ENCODE measurements around the gene LRRK1.

LRRK1 gene

GRCh38 chr15:101004500-101004899 is 85.3 kb downstream of the LRRK1 start:
- DNase-seq (ENCODE audit: low read depth in 2 of 2) = no peak

- no peak for DNase-seq (ENCODE audit: low read depth in 2 of 2)
Observed at GRCh38 chr15:101004986-101005747, 86.0 kb downstream of the LRRK1 start.

- DNase-seq (ENCODE audit: low read depth in 2 of 2) = peak; percentile 59
Observed at GRCh38 chr15:101006931-101007691, 88.0 kb downstream of the LRRK1 start.

- DNase-seq (ENCODE audit: low read depth in 2 of 2) = peak; percentile 27 to 42
Observed at GRCh38 chr15:101008158-101009139, 89.3 kb downstream of the LRRK1 start.

- no peak for DNase-seq (ENCODE audit: low read depth in 2 of 2)
Observed at GRCh38 chr15:101009176-101009575, 90.0 kb downstream of the LRRK1 start.

GRCh38 chr15:101010781-101011180 is 91.6 kb downstream of the LRRK1 start:
- DNase-seq (ENCODE audit: low read depth in 2 of 2) = no peak

DNA sequence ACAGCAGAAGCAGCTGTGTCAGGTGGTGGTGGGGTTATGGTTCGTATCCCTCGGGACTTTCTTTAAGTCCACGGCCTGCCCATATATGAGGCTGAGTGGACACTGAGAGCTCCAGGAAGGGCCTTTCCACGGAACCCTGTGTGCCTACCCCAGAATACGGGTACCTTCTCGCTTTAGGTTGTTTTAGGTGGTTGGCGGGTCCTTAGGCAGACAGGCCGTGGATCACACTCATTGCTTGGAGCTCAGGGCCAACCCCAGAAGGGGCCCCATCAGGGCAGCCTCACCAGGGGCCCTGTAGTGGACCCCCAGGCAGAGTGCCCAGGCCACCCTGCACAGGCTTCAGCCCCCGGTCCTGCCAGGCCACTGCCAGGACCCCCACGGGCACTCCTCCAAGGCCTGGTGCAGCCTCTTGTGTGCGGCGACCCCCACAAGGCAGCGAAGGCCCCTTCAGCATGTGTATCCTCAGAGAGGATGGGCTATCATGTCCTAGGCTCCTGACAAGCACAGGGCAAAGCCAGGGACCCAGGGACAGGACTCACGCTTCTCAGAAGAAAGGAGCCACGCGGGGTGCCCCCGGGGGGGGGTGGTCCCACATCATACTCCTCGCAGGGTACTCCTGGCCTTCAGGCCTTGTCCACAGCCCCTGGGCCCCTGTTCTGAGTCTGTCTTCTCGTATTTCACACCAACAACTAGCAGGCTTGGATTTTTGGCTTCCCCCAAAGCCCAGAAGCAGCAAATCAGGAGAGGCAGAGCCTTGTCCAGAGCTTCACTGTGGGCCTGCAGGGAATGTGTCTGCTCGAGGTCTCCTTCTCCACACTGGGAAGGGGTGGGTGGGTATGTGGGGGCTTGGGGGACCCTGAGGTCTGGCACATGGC is 93.4 kb downstream of the LRRK1 start:
- no peak for DNase-seq (ENCODE audit: low read depth in 2 of 2)

- DNase-seq (ENCODE audit: low read depth in 2 of 2) = no peak
Observed at GRCh38 chr15:101013201-101013550, 94.0 kb downstream of the LRRK1 start.

DNA sequence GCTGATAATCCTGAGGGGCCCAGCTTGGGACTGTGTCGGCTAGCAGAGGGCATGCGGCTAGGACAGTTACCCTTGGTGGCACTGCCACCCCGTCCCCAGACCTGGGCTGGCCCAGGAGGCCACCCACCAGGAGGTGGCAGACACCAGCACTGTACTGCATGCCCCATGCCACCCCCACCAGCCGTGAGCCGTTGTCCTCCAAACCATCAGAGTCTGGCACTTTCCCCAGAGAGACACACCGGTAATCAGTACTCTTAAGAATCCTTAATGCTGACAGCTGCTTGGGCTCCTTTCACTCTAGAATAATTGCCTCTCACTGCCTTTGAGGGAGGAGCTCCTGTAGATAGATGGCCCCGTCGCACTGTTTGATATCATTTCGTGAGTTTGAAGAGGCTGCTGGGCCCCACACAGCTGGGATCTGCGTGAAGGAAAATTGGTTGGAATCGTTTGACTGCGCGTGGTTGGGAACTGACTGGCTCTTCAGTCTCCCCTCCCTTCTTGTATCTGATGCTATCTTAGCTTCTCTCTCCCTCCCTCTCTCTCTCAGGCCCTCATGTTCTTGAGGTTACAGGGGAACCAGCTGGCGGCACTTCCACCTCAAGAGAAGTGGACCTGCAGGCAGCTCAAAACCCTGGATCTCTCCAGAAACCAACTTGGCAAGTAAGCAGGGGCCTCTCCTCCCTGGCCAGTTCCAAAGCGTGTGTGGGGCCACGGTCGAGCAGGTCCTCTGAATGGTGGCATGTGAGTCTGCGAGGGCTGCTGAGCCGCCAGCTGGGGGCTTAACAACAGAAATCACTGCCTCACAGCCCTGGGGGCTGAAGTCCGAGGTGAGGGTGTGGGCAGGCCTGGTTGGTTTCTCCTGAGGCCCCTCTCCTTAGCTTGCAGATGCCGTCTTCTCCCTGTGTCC is 94.9 kb downstream of the LRRK1 start:
- no peak for DNase-seq (ENCODE audit: low read depth in 2 of 2)

DNA sequence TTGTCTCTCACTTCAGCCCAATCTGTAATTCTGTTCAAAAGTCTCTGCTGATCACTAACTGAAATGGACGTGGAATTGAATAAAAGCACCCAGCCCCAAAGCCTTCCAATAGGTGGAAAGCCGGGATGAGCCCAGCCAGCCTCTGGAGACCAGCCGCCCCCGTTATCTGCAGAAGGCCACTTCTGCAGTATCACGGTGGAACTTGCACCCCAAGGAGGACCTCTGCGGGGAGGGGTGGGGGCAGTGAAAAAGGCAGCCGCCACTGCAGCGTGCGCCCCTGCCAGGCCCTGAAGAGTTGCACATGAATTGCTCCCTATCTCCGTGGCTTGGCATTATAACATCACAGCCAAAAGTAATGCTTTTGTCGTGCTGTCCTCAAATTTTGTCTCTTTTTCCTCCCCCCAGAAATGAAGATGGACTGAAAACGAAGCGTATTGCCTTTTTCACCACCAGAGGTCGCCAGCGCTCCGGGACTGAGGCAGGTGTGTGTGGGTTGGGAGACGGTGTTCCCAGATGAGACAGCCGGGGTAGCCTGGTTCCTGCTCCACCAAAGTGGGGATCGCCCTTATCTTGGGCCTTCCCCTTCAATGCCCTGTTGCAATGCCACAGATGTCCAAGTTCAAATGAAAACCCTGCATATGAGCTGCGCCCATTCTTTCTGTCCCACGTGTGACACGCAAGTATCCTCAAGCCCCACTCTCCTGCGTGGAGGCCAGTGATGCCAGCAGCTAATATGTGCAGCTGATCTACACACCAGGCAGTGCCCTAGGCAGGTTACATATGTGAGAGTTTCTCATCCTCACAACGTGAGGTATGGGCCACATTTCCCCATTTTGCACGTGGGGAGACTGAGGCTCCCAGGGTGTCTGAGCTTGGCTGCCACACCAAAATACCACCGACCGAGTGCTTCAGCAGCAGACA is 96.0 kb downstream of the LRRK1 start:
- DNase-seq (ENCODE audit: low read depth in 2 of 2) = peak in 1 of 2 experiments; percentile 29

DNA sequence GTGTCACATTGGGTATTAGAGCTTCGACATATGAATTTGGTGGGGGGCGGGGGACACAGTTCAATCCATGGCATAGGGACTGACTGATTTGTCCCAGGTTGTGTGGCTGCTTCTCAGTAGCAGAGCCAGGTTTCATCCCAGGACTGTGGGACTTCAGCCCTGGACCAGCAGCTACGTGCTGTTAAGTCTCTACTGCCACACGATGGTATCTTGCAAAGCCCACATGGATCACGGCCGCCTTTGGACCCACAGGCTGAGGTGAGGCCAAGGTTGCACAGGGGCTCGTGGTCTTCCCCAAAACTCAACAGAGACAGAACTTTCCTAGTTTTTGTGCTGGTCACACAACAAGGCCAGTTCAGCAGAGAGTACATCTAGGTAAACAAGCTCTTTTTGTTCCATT is 97.4 kb downstream of the LRRK1 start:
- no peak for DNase-seq (ENCODE audit: low read depth in 2 of 2)

DNA sequence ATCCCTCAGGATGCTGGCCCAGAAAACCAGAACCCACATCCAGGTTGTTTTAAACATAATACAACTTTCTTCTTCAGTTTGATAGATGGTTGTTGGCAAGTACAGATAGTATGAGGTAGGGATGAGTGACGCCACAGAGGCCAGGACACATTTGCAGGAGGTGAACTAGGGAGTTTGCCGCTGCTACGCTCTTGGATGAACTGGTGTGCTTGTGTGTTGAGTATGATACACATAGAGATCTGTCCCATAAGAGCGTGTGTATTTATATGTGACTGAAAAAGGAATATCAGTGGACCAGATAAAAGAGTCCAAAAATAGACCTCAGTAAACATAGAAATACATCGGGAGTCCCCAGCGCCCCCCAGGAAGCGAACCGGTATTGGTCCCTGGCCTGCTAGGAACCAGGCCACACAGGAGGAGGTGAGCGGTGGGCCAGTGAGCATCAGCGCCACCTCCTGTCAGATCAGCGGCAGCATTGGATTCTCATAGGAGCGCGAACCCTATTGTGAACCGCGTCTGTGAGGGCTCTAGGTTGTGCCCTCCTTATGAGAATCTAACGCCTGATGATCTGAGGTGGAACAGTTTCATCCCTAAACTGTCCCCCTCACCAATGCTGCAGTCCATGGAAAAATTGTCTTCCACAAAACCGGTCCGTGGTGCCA is 98.1 kb downstream of the LRRK1 start:
- DNase-seq (ENCODE audit: low read depth in 2 of 2) = no peak

- DNase-seq (ENCODE audit: low read depth in 2 of 2) = no peak
Observed at GRCh38 chr15:101018016-101018415, 98.9 kb downstream of the LRRK1 start.

DNA sequence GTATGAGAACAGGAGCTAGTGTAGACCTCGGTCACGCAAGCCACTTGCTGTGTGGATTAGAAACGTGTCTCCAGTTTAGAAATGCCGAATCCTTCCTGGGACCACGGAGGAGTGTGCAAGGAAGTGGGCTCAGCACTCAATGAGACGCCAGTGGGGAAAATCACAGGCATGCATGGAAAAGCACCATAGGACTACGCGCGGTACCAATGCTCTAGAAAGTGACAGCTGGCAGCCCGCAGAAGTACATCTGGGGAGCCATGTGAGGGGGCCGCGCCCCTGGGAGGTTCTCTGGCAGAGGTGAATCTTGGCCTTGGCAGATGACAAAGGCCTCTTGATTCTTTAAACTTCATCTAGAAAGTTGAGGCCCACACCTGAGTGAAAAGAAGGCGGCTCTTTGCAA is 99.3 kb downstream of the LRRK1 start:
- DNase-seq (ENCODE audit: low read depth in 2 of 2) = no peak

DNA sequence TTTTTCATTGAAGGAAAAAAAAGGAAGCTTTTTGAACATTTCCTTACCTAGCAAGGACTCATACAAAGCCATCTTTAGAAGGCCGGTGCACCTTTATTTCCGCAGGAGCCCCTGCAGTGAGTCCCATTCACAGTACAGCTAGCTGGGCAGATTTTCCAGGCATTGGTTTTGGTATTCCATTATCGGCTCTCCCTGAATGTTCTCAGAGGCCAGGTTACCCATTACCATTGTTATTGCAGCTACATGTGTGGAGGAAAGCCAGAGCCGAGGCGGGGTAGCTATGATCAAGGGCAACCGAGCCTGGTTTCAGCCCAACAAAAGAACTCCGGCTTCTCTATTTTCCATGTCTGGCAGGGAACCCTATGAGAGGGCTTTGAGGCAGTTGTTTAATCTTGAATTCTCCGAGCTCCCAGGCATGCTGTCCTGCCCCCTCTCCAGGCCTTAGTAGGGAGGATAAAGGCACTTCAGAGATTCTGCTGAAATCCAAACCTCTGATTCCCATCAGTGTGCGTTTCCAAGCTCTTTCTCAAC is 100.3 kb downstream of the LRRK1 start:
- no peak for DNase-seq (ENCODE audit: low read depth in 2 of 2)

- DNase-seq (ENCODE audit: low read depth in 2 of 2) = no peak
Observed at GRCh38 chr15:101020451-101020850, 101.3 kb downstream of the LRRK1 start.

- no peak for DNase-seq (ENCODE audit: low read depth in 2 of 2)
Observed at GRCh38 chr15:101020945-101021344, 101.8 kb downstream of the LRRK1 start.

DNA sequence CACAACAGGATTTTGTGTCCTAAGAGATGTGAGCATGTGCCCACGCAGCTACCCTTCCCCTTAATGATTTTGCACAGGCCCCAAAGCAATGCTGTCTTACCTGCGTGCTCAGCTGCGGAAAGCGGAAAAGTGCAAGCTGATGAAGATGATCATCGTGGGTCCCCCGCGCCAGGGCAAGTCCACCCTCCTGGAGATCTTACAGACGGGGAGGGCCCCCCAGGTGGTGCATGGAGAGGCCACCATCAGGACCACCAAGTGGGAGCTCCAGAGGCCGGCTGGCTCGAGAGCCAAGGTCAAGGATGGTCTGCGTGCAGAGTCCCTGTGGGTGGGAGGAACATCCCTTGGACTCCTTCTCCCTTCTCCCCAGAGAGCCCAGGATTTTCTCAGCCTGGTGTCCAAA is 103.1 kb downstream of the LRRK1 start:
- DNase-seq (ENCODE audit: low read depth in 2 of 2) = no peak

Measured in fibroblast of skin of left quadriceps (primary cell).